Neural progenitor cell (in vitro differentiated cells): ENCODE data around the gene PROZ. TPM values are rescaled to one million over a fixed set of nuclear protein-coding genes. Genes with fewer than 3 reads are reported as not detected.

ENCODE experiments used
- DNase-seq: peaks from one replicate; pipeline ENCODE4 v3.0.0-alpha.2; 2016; ENCODE audit warnings: low spot score
- H2AFZ ChIP-seq: fragments of 200-600 bp; sonication (generic); replicated peaks from 2 replicates; pipeline ENCODE4 v1.6.1; 2016; ENCODE audit warnings: antibody characterized with exemption
- H3F3A ChIP-seq: fragments of 200-600 bp; sonication (generic); 2 replicates; pipeline ENCODE4 v1.6.1; 2016; ENCODE audit warnings: antibody characterized with exemption, low read depth
- H3K27ac ChIP-seq: fragments of 200-600 bp; sonication (generic); 2 replicates; pipeline ENCODE4 v1.5.1; 2016; ENCODE audit warnings: mild to moderate bottlenecking
- H3K27me3 ChIP-seq: fragments of 200-600 bp; sonication (generic); 2 replicates; pipeline ENCODE4 v1.6.1; 2016; ENCODE audit warnings: mild to moderate bottlenecking, moderate library complexity
- H3K36me3 ChIP-seq: fragments of 200-600 bp; sonication (generic); 2 replicates; pipeline ENCODE4 v1.5.1; 2016
- H3K4me1 ChIP-seq: fragments of 200-600 bp; sonication (generic); 2 replicates; pipeline ENCODE4 v1.6.1; 2016; ENCODE audit warnings: mixed run types
- H3K4me2 ChIP-seq: fragments of 200-600 bp; sonication (generic); 2 replicates; pipeline ENCODE4 v1.6.1; 2016
- H3K4me3 ChIP-seq: fragments of 200-600 bp; sonication (generic); 2 replicates; pipeline ENCODE4 v1.5.1; 2016
- H3K79me2 ChIP-seq: fragments of 200-600 bp; sonication (generic); 2 replicates; pipeline ENCODE4 v1.6.1; 2016; ENCODE audit warnings: low read depth
- H3K9ac ChIP-seq: fragments of 200-600 bp; sonication (generic); 2 replicates; pipeline ENCODE4 v1.6.1; 2016
- H3K9me3 ChIP-seq: fragments of 200-600 bp; sonication (generic); 2 replicates; pipeline ENCODE4 v1.5.1; 2016; ENCODE audit warnings: low read depth
- H4K20me1 ChIP-seq: fragments of 200-600 bp; sonication (generic); 2 replicates; pipeline ENCODE4 v1.6.1; 2016; ENCODE audit warnings: low read depth
- H3K27ac Mint-ChIP-seq: 3 replicates; pipeline ENCODE4 v1.8.0; 2021; ENCODE audit warnings: mixed read lengths
- H3K27me3 Mint-ChIP-seq: 2 replicates; pipeline ENCODE4 v1.8.0; 2022; ENCODE audit warnings: low read depth, mild to moderate bottlenecking, inconsistent platforms, moderate library complexity, mixed read lengths; ENCODE audit not compliant: insufficient read depth
- H3K36me3 Mint-ChIP-seq: 3 replicates; pipeline ENCODE4 v1.8.0; 2021; ENCODE audit warnings: mixed read lengths
- H3K4me1 Mint-ChIP-seq: 3 replicates; pipeline ENCODE4 v1.8.0; 2021; ENCODE audit warnings: mixed read lengths
- H3K4me3 Mint-ChIP-seq: 3 replicates; pipeline ENCODE4 v1.8.0; 2021; ENCODE audit warnings: mild to moderate bottlenecking, moderate library complexity, mixed read lengths
- H3K9me3 Mint-ChIP-seq: 3 replicates; pipeline ENCODE4 v1.8.0; 2020; ENCODE audit warnings: mixed read lengths
- CTCF ChIP-seq: fragments of 200-600 bp; sonication (generic); IDR thresholded peaks from 2 replicates; pipeline ENCODE4 v1.5.1; 2017; ENCODE audit warnings: antibody characterized with exemption, mild to moderate bottlenecking
- EZH2 ChIP-seq: fragments of 200-600 bp; sonication (generic); IDR thresholded peaks from 2 replicates; pipeline ENCODE4 v1.6.1; 2017; ENCODE audit warnings: antibody characterized with exemption, mild to moderate bottlenecking, moderate library complexity
- EZH2phosphoT487 ChIP-seq: fragments of 200-600 bp; sonication (generic); IDR thresholded peaks from 2 replicates; pipeline ENCODE4 v1.6.1; 2017; ENCODE audit warnings: antibody characterized with exemption
- total RNA-seq: library from RNA; depleted of rRNA; stranded (reverse); fragments of >200 nt; gene quantifications from 2 replicates; pipeline ENCODE4 v1.2.3, GENCODE V29; 2015; ENCODE audit warnings: low replicate concordance

PROZ gene
- total RNA-seq, 1 donor from 2014 or later, result not detected

- H4K20me1 ChIP-seq, result no peaks in the 10 kb centered on the region
- no peaks in the 10 kb centered on the region for H3K36me3 ChIP-seq
- H3K4me3 ChIP-seq, result no peak overlapping the region
- TF ChIP-seq EZH2 (no peak), CTCF (no peak), EZH2phosphoT487 (no peak)
- no peaks in the 10 kb centered on the region for H3K79me2 ChIP-seq
- no peak overlapping the region for H3K4me2 ChIP-seq
- no peak overlapping the region for H3K9ac ChIP-seq
- no peak overlapping the region for H3K27ac Mint-ChIP-seq
- no peaks in the 10 kb centered on the region for H3K9me3 ChIP-seq
- no peak overlapping the region for H3K4me3 Mint-ChIP-seq
- DNase-seq, result no peak
- no peaks in the 10 kb centered on the region for H3K36me3 Mint-ChIP-seq
- no peak overlapping the region for H3K27ac ChIP-seq
- H3K4me1 Mint-ChIP-seq, result peaks cover 3% of the 10 kb centered on the region
- no peaks in the 10 kb centered on the region for H3K27me3 ChIP-seq
- H3K4me1 ChIP-seq, result no peaks in the 10 kb centered on the region
- H2AFZ ChIP-seq, result no peak overlapping the region
- peaks cover 2% of the 10 kb centered on the region for H3K27me3 Mint-ChIP-seq
- H3K9me3 Mint-ChIP-seq, result no peaks in the 10 kb centered on the region
- H3F3A ChIP-seq, result no peaks in the 10 kb centered on the region
Observed at GRCh38 chr13:113116206-113116800, 42.1 kb upstream of the PROZ start.

DNA sequence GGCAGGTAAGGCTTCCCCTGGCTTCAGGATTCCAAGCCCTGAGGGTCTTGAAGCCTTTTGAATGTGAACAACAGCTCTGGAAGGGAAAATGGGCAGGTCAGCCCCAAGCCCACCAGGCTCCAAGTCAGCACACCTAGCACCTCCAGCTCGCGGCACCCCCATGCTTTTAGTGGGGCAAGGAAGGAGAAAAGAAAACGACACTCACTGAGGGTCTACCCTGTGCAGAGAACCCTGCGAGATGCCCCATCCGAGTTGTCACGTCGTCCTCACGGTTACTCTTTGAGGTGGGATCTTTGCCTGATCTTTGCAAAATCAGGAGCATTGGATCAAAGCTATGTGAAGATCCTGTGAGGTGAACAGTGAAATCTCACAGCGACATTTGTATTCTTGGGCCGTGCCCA, 41.6 kb upstream of the PROZ start:
- H3K9ac ChIP-seq, result no peak overlapping the region
- DNase-seq, result no peak
- no peaks in the 10 kb centered on the region for H3K36me3 ChIP-seq
- H3K4me1 ChIP-seq, result no peaks in the 10 kb centered on the region
- no peak overlapping the region for H3K4me3 Mint-ChIP-seq
- H3K4me2 ChIP-seq, result no peak overlapping the region
- H3K27ac ChIP-seq, result no peak overlapping the region
- H3K9me3 ChIP-seq, result no peaks in the 10 kb centered on the region
- H3K4me1 Mint-ChIP-seq, result peaks cover 3% of the 10 kb centered on the region
- no peaks in the 10 kb centered on the region for H3K79me2 ChIP-seq
- H3K36me3 Mint-ChIP-seq, result no peaks in the 10 kb centered on the region
- no peaks in the 10 kb centered on the region for H3K27me3 ChIP-seq
- H4K20me1 ChIP-seq, result no peaks in the 10 kb centered on the region
- no peak for TF ChIP-seq CTCF
- no peak for TF ChIP-seq EZH2
- TF ChIP-seq EZH2phosphoT487, result no peak
- no peak overlapping the region for H3K4me3 ChIP-seq
- H3F3A ChIP-seq, result no peaks in the 10 kb centered on the region
- no peak overlapping the region for H3K27ac Mint-ChIP-seq
- H3K27me3 Mint-ChIP-seq, result peaks cover 2% of the 10 kb centered on the region
- no peaks in the 10 kb centered on the region for H3K9me3 Mint-ChIP-seq
- no peak overlapping the region for H2AFZ ChIP-seq

DNA sequence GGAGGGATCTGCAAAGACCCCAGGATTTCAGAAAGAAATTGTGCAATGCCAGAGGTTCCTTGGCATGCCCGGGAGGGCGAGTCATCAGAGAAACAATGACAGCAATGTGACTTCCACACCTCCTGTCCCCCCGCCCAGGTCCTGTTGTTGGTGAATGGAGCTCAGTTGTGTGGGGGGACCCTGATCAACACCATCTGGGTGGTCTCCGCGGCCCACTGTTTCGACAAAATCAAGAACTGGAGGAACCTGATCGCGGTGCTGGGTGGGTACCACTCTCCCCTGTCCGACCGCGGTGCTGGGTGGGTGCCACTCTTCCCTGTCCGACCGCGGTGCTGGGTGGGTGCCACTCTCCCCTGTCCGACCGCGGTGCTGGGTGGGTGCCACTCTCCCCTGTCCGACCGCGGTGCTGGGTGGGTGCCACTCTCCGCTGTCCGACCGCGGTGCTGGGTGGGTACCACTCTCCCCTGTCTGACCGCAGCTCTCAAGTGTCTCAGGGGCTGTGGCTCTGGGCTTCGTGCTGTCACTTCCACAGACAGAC, 41.0 kb upstream of the PROZ start:
- H3K4me1 Mint-ChIP-seq, result peaks cover 7% of the 10 kb centered on the region
- Histone ChIP-seq H3K4me1 (no peaks in the 10 kb centered on the region), H3K36me3 (no peaks in the 10 kb centered on the region), H3K9me3 (no peaks in the 10 kb centered on the region), H2AFZ (no peak overlapping the region), H4K20me1 (no peaks in the 10 kb centered on the region), H3F3A (peaks cover 4% of the 10 kb centered on the region), H3K4me2 (no peak overlapping the region), H3K4me3 (no peak overlapping the region), H3K79me2 (no peaks in the 10 kb centered on the region), H3K9ac (no peak overlapping the region), H3K27ac (no peak overlapping the region), H3K27me3 (no peaks in the 10 kb centered on the region)
- no peaks in the 10 kb centered on the region for H3K9me3 Mint-ChIP-seq
- H3K27ac Mint-ChIP-seq, result no peak overlapping the region
- no peaks in the 10 kb centered on the region for H3K36me3 Mint-ChIP-seq
- no peak for DNase-seq
- H3K27me3 Mint-ChIP-seq, result peaks cover 4% of the 10 kb centered on the region
- TF ChIP-seq CTCF (no peak), EZH2phosphoT487 (no peak), EZH2 (no peak)
- H3K4me3 Mint-ChIP-seq, result no peak overlapping the region
